ENCODE measurements around the gene CA4.

The CA4 gene

DNA sequence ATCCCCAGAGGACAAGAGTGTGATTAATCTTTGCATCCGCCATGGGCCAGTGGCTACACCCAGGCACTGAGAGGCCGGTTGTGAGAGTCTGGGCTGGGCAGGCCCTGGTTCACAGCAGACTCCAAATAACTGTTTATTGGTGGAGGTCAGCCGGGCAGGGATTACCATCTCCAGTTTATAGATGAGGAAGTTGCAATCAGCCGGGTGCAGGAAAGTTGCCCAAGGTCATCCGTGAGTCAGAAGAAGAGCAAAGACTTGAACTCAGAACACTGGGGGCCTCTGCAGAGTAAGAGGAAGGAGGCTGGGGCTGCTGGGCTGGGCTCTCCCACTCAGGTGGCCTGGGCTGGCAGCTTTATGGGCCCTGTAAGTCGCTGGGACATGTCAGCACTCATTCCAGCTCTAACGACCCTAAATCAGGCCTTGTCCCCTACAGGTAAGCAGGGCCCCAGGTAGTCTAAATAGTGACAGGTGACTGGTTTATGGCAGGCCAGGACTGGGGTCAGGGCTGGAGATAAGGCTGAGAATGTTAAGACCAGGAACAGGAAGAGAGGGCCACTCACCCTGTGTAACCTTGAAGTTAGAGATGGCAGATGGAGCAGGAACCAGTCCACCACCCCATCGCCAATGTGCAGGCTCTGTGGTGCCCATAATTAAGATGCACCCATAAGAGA, 2.1 kb upstream of the CA4 start:
- H3K27me3 ChIP-seq (ENCODE audit: low read depth, low read length): peaks cover 22% of the 10 kb centered on the region
- no peaks in the 10 kb centered on the region for H3K36me3 ChIP-seq (ENCODE audit: control insufficient read depth in 1 of 2, insufficient read depth in 2 of 2, low read length in 2 of 2)
- no peak overlapping the region for H3K27ac ChIP-seq (ENCODE audit: low read length)
- peaks cover 5 to 19% of the 10 kb centered on the region in 2 donors for H3K4me1 ChIP-seq (ENCODE audit: control insufficient read depth in 1 of 2, insufficient read depth in 2 of 2, low read length in 2 of 2)
- H3K9me3 ChIP-seq (ENCODE audit: control insufficient read depth in 1 of 2, low read length in 2 of 2): no peaks in the 10 kb centered on the region
- H3K4me3 ChIP-seq (ENCODE audit: low read depth in 1 of 2, low read length in 2 of 2): no peak overlapping the region

DNA sequence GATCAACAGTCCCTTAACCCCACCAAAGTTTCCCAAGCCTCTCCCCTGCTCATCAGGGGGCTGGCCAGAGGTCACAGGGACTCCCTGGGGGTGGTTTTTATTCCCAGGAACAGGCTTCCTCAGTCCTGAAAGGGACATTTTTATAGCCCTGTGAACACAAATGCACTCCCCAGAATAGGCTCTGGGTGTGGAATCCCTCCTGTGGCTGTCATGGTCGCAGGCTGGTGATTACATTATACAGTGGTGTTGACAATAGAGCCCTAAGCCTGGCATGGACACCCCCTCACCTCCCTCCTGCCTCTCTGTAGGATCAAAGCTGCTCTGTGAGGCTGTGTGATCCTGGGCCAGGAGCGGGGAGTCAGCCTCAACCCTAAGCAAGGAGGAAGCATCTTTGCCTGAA, 1.4 kb upstream of the CA4 start:
- Histone ChIP-seq H3K4me1 (ENCODE audit: control insufficient read depth in 1 of 2, insufficient read depth in 2 of 2, low read length in 2 of 2) (peaks cover under 1 to 14% of the 10 kb centered on the region in 2 donors), H3K27me3 (ENCODE audit: low read depth, low read length) (peaks cover 22% of the 10 kb centered on the region), H3K36me3 (ENCODE audit: control insufficient read depth in 1 of 2, insufficient read depth in 2 of 2, low read length in 2 of 2) (no peaks in the 10 kb centered on the region), H3K9me3 (ENCODE audit: control insufficient read depth in 1 of 2, low read length in 2 of 2) (no peaks in the 10 kb centered on the region), H3K4me3 (ENCODE audit: low read depth in 1 of 2, low read length in 2 of 2) (no peak overlapping the region), H3K27ac (ENCODE audit: low read length) (no peak overlapping the region)

DNA sequence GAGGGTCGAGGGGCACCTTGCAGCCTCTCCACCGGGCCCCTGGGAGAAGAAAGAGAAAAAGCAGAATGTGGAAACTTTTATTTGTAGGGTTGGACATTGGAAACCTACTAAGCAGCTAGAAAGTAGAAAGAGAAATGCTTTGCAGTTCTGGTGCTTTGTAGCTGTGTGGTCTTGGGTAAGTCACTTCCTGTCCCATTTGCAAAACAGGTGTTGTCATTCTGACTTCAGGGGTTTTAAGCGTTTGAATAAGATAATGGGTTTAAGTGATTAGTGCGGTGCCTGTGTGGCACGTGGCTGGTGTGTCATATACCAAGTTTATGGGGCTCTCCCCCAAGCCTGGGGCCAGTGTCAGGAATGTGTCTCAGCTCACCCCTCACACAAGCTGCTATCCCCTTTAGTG, 1.6 kb downstream of the CA4 start:
- Histone ChIP-seq H3K4me3 (ENCODE audit: low read depth in 1 of 2, low read length in 2 of 2) (peak overlapping the region in 1 of 2 donors; percentile 54), H3K36me3 (ENCODE audit: control insufficient read depth in 1 of 2, insufficient read depth in 2 of 2, low read length in 2 of 2) (no peaks in the 10 kb centered on the region), H3K9me3 (ENCODE audit: control insufficient read depth in 1 of 2, low read length in 2 of 2) (no peaks in the 10 kb centered on the region), H3K27ac (ENCODE audit: low read length) (no peak overlapping the region), H3K27me3 (ENCODE audit: low read depth, low read length) (peaks cover 22% of the 10 kb centered on the region), H3K4me1 (ENCODE audit: control insufficient read depth in 1 of 2, insufficient read depth in 2 of 2, low read length in 2 of 2) (peaks cover 0 to 25% of the 10 kb centered on the region in 2 donors)

DNA sequence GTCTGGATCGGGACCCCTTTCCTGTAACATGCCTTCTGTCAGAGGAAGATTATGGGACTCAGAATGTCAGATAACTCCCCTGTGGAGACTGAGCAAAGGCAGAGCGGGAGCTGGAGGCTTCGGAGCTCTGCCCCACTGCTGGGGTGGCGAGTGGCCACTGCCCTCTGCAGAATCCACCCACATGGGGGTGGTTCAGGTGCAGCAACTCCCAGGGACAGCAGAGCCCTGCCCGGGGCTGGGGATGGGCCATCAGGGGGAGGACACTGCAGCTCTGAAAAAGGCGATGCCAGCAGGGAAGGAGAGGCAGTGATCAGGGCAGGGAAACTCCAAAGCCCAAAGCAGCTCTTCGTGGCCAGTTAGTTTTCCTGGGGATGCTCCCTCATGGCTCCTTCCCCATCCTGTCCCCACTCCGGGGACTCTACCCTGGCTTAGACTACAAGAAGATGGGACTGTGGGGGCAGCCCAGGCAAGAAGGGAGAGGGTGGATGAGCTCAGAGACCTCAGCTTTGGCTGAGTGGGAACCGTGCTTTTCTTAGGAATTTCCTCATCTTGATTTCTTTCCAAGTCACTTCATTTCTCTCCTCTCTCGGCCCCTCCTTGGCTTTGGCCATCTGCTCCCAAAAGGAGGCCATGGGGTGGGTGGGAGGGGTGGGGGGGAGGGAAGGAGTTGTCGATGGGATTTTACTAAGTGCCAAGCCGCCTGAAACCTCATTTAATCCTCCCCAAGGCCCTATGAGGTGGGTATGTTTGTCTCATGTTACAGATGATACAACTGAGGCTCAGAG, 4.0 kb downstream of the CA4 start:
- Histone ChIP-seq H3K27ac (ENCODE audit: low read length) (no peak overlapping the region), H3K9me3 (ENCODE audit: control insufficient read depth in 1 of 2, low read length in 2 of 2) (no peaks in the 10 kb centered on the region), H3K27me3 (ENCODE audit: low read depth, low read length) (peaks cover 18% of the 10 kb centered on the region), H3K4me1 (ENCODE audit: control insufficient read depth in 1 of 2, insufficient read depth in 2 of 2, low read length in 2 of 2) (peaks cover 0 to 25% of the 10 kb centered on the region in 2 donors), H3K4me3 (ENCODE audit: low read depth in 1 of 2, low read length in 2 of 2) (no peak overlapping the region), H3K36me3 (ENCODE audit: control insufficient read depth in 1 of 2, insufficient read depth in 2 of 2, low read length in 2 of 2) (no peaks in the 10 kb centered on the region)

DNA sequence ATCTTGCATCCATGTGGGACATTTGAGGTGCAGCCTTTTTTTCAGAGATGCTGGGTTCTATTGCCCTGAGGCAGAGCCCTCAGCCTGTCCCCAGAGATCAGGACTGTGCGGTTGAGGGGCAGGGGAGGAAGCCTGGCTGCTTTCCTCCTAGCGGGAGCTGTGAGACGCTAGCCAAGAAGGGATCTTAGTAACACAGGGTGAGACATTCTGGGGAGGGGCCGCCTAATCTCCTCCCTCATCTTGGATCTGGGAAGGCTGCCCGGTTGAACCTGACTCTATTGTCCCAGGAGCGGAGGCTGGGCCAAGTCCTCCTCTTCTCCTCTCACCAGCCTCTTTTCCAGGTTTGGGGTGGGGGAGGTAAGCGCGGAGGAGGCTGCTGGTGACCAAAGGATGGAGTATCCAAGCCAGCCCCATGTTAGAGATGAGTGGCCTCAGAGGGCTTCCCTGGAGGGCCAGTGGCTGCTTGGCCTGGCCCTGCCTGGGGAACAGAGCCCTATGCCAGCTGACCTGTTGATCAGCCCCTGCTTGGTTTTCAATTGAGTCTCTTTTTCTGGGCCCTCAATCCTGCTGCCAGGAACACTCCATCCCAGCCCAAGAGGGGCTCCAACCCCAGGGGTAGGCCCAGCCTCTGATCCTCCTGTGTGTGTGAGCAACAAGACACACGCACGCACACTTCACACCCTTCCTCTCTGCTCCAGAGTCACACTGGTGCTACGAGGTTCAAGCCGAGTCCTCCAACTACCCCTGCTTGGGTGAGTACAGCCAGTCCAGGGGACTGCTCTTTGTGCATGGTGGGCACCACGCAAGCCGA, 5.0 kb downstream of the CA4 start:
- peaks cover 13% of the 10 kb centered on the region for H3K27me3 ChIP-seq (ENCODE audit: low read depth, low read length)
- H3K36me3 ChIP-seq (ENCODE audit: control insufficient read depth in 1 of 2, insufficient read depth in 2 of 2, low read length in 2 of 2): no peaks in the 10 kb centered on the region
- peaks cover 0 to 22% of the 10 kb centered on the region in 2 donors for H3K4me1 ChIP-seq (ENCODE audit: control insufficient read depth in 1 of 2, insufficient read depth in 2 of 2, low read length in 2 of 2)
- no peak overlapping the region for H3K4me3 ChIP-seq (ENCODE audit: low read depth in 1 of 2, low read length in 2 of 2)
- no peaks in the 10 kb centered on the region for H3K9me3 ChIP-seq (ENCODE audit: control insufficient read depth in 1 of 2, low read length in 2 of 2)
- H3K27ac ChIP-seq (ENCODE audit: low read length): no peak overlapping the region

DNA sequence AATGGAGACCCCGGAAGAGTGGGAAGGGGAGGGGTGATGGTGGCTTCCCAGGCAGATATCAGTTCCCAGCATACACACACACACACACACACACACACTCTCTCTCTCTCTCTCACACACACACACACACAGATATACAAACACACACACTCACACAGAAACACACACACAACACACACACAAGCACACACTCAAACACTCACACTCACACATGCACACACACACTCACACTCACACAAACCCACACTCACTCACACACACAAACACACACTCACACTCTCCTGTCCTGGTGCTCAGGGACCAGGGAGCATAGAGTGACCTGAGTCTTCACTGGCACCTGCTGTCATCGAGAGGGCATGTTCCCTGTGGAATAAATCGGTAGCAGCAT, 5.6 kb downstream of the CA4 start:
- H3K27ac ChIP-seq (ENCODE audit: low read length): no peak overlapping the region
- peaks cover 13% of the 10 kb centered on the region for H3K27me3 ChIP-seq (ENCODE audit: low read depth, low read length)
- no peak overlapping the region for H3K4me3 ChIP-seq (ENCODE audit: low read depth in 1 of 2, low read length in 2 of 2)
- H3K9me3 ChIP-seq (ENCODE audit: control insufficient read depth in 1 of 2, low read length in 2 of 2): no peaks in the 10 kb centered on the region
- peaks cover 0 to 16% of the 10 kb centered on the region in 2 donors for H3K4me1 ChIP-seq (ENCODE audit: control insufficient read depth in 1 of 2, insufficient read depth in 2 of 2, low read length in 2 of 2)
- no peaks in the 10 kb centered on the region for H3K36me3 ChIP-seq (ENCODE audit: control insufficient read depth in 1 of 2, insufficient read depth in 2 of 2, low read length in 2 of 2)

DNA sequence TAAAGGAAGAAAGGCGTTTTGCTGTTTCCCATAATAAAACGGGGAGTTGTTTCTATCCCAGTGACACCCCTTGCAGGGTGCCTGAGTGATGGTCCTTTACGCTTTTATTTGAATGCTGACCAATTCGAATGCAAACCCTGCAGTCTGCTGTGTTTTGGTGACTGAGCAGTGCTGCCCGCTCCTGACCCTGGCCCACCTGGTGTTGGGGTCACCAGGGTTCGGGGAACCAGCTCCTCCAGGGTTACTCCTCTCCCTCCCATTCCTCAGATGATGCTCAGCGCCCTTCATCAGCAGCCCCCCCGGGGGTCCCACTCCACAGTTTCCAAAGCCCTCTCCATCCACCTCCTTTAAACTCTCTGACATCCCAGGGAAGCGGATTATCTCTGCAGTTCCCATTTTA, 6.0 kb downstream of the CA4 start:
- no peaks in the 10 kb centered on the region for H3K36me3 ChIP-seq (ENCODE audit: control insufficient read depth in 1 of 2, insufficient read depth in 2 of 2, low read length in 2 of 2)
- no peak overlapping the region for H3K27ac ChIP-seq (ENCODE audit: low read length)
- H3K4me1 ChIP-seq (ENCODE audit: control insufficient read depth in 1 of 2, insufficient read depth in 2 of 2, low read length in 2 of 2): peaks cover 0 to 12% of the 10 kb centered on the region in 2 donors
- no peaks in the 10 kb centered on the region for H3K9me3 ChIP-seq (ENCODE audit: control insufficient read depth in 1 of 2, low read length in 2 of 2)
- H3K27me3 ChIP-seq (ENCODE audit: low read depth, low read length): peaks cover 11% of the 10 kb centered on the region
- no peak overlapping the region for H3K4me3 ChIP-seq (ENCODE audit: low read depth in 1 of 2, low read length in 2 of 2)

DNA sequence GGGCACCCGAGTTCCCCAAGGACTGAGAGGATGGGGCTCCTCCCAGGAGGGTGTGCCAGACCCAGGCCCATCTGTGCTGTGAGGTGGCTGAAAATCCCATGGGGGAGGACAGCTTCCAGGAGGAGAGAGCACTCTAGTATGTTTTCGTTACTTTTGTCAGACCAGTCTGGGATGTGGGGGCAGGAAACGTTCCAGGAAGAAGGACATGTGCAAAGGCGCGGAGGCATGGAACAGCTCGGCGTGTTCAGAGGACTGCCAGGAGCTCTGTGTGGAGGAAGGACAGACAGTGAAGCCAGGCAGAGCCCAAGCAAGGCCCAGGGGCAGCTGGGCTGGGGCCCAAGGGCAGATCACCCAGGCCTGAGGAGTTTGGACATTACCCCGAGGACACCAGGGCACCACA, 7.0 kb downstream of the CA4 start:
- H3K4me3 ChIP-seq (ENCODE audit: low read depth in 1 of 2, low read length in 2 of 2): no peak overlapping the region
- peaks cover 4% of the 10 kb centered on the region for H3K27me3 ChIP-seq (ENCODE audit: low read depth, low read length)
- no peaks in the 10 kb centered on the region for H3K36me3 ChIP-seq (ENCODE audit: control insufficient read depth in 1 of 2, insufficient read depth in 2 of 2, low read length in 2 of 2)
- H3K27ac ChIP-seq (ENCODE audit: low read length): no peak overlapping the region
- H3K4me1 ChIP-seq (ENCODE audit: control insufficient read depth in 1 of 2, insufficient read depth in 2 of 2, low read length in 2 of 2): peaks cover 0 to 13% of the 10 kb centered on the region in 2 donors
- no peaks in the 10 kb centered on the region for H3K9me3 ChIP-seq (ENCODE audit: control insufficient read depth in 1 of 2, low read length in 2 of 2)

DNA sequence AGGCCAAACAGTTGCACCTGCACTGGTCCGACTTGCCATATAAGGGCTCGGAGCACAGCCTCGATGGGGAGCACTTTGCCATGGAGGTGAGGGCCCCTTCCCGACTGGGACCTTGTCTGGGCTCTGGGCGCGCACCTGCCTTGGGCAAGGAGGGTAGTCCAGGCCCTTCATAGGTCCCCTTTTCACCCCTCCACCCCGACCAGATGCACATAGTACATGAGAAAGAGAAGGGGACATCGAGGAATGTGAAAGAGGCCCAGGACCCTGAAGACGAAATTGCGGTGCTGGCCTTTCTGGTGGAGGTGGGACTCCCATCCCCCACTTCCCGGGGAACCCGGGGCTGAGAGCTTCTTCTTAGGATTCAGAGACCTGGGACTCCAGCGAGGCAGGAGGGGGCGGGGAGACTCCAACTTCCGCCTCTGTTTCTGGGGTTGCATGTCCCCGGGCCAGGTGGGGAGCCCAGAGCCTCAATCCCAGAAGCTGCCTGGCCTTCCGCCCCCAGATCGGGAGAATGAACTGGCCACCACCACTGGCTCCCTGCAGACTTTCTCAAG, 7.8 kb downstream of the CA4 start:
- Histone ChIP-seq H3K36me3 (ENCODE audit: control insufficient read depth in 1 of 2, insufficient read depth in 2 of 2, low read length in 2 of 2) (no peaks in the 10 kb centered on the region), H3K4me3 (ENCODE audit: low read depth in 1 of 2, low read length in 2 of 2) (no peak overlapping the region), H3K27me3 (ENCODE audit: low read depth, low read length) (peaks cover 4% of the 10 kb centered on the region), H3K27ac (ENCODE audit: low read length) (no peak overlapping the region), H3K9me3 (ENCODE audit: control insufficient read depth in 1 of 2, low read length in 2 of 2) (no peaks in the 10 kb centered on the region), H3K4me1 (ENCODE audit: control insufficient read depth in 1 of 2, insufficient read depth in 2 of 2, low read length in 2 of 2) (peaks cover 0 to 18% of the 10 kb centered on the region in 2 donors)

DNA sequence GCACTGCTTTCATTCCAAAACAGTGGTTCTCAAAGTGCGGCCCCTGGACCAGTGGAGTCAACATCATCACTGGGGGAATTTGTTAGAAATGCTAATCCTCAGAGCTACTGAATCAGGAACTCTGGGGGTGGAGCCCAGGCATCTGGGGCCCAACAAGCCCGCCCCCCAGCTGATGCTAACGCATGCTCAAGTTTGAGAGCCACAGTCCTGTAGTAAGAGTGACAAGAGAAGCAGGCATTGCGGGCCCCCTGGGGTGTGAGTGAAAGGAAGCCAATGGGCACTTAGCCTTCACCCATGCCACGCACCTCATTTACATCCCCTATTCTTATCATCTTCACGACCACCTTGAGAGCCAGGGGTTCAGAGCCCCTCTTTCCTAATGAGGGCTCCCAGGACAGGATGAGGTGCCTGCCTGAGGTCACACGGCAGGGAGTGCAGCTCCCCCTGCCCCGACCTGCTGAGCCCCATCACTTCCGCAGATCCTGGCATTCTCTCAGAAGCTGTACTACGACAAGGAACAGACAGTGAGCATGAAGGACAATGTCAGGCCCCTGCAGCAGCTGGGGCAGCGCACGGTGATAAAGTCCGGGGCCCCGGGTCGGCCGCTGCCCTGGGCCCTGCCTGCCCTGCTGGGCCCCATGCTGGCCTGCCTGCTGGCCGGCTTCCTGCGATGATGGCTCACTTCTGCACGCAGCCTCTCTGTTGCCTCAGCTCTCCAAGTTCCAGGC, 9.1 kb downstream of the CA4 start:
- no peak overlapping the region for H3K4me3 ChIP-seq (ENCODE audit: low read depth in 1 of 2, low read length in 2 of 2)
- no peaks in the 10 kb centered on the region for H3K36me3 ChIP-seq (ENCODE audit: control insufficient read depth in 1 of 2, insufficient read depth in 2 of 2, low read length in 2 of 2)
- no peaks in the 10 kb centered on the region for H3K9me3 ChIP-seq (ENCODE audit: control insufficient read depth in 1 of 2, low read length in 2 of 2)
- peaks cover 0 to 12% of the 10 kb centered on the region in 2 donors for H3K4me1 ChIP-seq (ENCODE audit: control insufficient read depth in 1 of 2, insufficient read depth in 2 of 2, low read length in 2 of 2)
- peaks cover 4% of the 10 kb centered on the region for H3K27me3 ChIP-seq (ENCODE audit: low read depth, low read length)
- no peak overlapping the region for H3K27ac ChIP-seq (ENCODE audit: low read length)
